ENCODE data around the gene FOXD4L6.
"Not testable (repeated sequence)": the region's sequence is repeated elsewhere in the genome, so short reads cannot be mapped to it uniquely, and the experiment has no call there.

FOXD4L6 gene

DNA sequence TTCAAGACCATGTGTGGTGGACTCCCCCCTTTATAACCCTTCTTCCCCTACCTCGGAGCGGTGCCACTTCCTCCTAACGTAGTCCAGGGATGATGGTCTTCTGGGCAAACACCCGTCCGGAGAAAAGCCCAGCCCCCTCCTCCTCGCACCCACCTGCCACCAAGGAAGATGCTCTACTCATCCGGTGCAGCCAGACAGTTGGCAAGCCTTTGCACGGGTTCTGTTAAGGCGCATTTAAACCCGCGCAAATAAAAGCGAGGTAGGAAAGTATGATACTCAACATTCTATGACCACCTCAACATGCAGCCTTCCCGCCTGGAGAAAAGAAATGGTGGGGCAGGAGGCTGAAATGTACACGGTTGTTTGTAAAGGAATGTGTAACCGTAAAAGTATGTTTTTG, at the start of gene FOXD4L6:
TSS of gene FOXD4L6 (minus strand) at position 101 of the 400 bp plus-strand sequence. CDS start 298 bp downstream, outside the sequence.
- DNase-seq = not testable (repeated sequence)

DNA sequence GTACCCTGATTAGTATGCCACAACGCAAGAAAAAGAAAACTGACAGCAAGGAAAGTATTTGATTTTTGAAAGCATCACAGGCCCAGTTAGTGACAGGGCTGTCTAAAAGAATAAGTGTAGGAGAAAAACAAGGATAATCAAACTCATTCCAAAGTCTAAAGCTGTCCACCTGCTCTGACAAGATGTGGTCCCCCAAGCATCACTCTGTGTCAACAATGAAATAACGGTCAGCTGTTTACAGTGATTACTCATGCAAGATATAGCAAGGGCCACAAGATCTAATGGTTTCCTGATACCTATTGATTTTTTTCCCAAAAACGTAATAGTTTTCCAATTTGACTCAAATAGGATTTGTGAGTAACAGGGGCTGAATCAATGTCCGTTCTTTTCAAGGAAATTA, 46.5 kb upstream of the FOXD4L6 start:
- not testable (repeated sequence) for DNase-seq

DNA sequence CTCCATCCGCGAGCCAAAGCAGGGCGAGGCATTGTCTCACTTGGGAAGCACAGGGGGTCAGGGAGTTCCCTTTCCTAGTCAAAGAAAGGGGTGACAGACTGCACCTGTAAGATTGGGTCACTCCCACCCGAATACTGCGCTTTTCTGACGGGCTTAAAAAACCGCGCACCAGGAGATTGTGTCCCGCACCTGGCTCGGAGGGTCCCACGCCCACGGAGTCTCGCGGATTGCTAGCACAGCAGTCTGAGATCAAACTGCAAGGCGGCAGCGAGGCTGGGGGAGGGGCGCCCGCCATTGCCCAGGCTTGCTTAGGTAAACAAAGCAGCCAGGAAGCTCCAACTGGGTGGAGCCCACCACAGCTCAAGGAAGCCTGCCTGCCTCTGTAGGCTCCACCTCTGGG, 21.6 kb upstream of the FOXD4L6 start:
- not testable (repeated sequence) for DNase-seq

DNA sequence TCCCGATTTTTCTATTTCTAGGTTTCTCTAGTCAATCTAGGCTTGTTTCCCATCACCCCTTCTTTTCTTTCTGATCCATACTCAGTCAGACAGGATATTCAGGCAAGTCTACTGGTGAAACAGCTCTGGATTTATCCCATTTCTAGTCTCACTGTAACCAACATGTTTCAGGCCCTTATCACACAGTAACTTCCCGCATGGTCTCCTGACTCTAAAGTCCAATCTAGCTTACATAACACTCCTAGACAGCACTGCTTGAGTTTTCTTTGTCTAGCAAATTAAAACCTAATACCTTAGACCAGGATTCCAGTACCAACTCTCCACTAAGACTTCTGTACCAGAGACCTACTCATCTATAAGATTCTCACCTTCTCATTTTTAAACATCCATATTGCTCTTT, 13.4 kb upstream of the FOXD4L6 start:
- DNase-seq = not testable (repeated sequence)

DNA sequence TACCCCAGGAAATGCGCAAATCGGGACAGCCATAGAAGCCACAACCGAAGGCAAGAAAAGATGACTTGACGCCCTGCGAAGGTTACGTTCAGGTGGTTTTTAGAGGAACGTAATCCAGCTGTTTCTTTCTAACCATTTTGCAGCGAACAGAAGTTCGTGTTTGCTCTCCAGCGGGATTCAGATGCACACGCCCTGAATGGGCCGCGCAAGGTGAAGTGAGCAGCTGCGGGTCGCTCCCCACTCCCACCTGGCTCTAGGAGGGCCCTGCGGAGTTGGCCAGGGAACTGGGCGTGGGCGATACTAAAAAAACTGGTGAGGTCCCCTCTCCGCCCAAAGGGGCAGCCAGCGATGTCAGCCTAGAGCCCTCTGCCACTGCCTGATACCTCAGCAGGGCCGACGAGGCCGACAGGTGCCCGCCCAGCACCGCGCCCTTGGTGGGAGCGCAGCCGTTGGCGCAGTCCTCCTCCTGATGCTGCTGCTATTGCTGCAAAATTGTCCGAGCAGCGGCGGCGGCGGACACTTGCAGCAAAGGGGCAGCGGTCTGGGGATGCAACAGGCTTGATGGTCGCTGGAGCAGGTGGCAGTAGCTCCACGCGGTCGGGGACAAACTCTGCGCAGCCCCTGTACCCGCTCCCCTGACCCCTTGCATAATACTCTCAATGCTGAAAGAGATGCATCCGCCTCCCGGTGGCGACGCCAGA, 1.6 kb downstream of the FOXD4L6 start:
- DNase-seq = not testable (repeated sequence)

DNA sequence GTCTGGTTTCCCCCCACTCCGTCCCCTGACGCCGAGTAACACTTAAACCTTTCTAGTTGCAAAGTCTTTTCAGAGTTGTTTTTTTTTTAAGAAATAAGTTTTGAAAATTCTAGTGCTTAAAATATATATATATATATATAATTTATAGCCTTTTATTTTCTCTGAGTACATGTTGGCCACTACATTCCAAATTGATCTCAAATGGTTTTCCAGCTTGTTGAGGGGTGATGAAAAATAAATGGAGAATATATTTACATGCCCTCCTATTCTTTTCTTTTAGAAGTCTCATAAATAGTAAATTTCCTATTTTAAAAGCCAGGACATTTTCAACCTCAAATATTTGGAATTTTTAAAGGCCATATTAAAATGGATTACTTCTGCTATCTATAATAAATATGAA, 2.5 kb downstream of the FOXD4L6 start:
- DNase-seq = not testable (repeated sequence)

DNA sequence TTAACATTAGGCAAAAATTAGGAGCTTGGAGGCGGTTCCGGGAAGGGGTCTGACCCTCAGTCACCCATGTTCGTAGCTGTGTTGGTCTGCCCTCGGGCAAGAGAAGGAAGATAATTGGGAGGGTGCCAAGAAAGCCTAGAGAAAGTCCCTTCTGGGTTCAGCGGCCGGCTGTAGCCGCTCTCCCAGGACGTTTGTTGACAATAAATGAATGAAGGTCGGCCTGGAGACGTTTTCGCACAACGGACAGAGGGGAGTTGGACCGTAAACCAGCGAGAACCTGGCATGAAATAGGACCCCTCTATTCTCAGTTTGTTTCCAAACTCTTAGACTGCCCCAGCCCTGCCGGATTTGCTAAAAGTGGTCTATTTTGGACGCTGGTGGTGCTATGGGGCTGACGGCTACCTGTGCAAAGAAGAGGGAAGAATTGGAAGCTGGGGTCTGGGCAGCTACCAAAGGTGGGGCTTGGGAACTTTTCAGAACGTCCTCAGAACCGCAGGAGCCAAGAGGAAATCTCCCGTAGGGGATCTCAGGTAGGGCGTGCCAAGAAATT, 3.3 kb downstream of the FOXD4L6 start:
- DNase-seq = not testable (repeated sequence)

DNA sequence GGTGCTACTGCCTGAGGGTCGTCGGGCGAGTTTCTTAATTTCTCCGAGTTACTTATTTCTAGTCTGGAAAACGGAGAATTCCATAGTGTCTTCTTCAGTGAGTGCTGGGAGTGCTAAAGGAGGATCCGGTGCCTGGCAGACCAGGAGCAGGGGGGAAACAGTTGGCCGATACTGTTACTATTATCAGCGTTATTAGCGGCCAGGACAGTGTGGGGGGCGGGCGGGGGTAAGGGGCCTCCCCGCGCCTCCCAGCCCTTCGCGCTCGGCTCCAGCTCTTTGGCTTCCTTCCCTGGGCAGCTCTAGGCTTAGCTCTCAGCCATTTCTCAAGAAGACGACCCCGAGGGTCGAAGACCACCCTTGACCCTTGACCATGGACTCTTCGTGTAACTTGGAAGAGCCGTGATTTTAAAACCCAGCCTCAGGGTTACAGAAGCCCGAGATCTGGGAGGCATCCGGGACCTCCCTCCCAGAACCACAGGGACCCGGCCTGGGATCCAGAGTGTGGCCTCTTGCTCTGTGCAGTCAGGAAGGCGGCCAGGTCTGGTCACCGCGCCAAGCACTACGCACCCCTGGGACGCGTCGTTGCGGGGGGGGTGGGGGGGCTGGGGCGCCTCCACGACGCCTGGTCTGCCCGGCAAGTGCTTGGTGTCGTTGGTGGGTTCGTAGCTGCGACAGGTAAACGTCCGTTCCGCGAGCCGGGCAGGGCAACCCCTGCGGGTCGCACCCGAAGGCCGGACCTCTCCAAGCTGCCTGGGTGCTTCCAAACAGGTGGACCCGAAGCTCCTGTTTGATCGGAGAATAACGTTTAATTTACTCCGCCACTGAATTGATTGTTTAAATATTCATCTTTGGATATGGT, 4.0 kb downstream of the FOXD4L6 start:
- DNase-seq = not testable (repeated sequence)

DNA sequence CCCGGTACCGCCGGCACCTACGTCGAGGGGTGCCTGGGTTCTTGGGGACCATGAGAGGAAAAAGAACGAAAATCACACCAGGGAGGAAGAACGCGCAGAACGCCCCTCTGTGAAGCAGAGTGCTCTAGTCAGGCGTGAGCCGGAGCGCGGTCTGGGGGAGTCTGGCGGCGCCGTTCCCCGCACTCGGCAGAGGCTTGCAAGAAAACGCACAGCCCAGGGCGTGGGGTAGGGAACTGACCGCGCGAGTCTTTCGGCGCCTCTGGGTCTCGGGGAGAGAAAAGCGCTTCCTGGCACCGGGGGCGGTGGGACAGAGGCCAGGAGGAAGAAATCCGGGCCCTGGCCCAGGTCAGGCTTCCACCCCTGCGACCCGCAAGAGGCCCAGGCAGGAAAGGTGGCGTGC, 4.7 kb downstream of the FOXD4L6 start:
- not testable (repeated sequence) for DNase-seq

DNA sequence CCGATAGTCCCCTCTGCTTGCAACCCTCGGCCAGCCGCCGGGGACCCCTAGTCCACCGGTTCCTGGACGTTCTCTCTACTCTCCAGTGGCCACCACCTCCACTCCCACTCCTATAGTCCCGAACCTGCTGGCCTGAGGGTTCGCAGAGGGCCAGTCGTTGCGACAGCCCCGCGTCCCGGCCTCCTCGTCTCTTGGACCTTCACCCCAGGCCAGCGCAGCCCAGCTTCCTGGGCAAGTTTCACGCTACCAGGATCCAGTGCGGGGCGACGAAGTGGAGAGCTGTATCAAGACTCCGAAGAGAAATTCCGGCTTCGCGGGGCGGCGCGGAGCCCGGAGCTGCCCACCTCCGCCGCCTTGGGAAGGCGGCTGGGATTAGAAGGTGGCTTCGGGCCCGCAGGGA, 5.1 kb downstream of the FOXD4L6 start:
- DNase-seq = not testable (repeated sequence)

DNA sequence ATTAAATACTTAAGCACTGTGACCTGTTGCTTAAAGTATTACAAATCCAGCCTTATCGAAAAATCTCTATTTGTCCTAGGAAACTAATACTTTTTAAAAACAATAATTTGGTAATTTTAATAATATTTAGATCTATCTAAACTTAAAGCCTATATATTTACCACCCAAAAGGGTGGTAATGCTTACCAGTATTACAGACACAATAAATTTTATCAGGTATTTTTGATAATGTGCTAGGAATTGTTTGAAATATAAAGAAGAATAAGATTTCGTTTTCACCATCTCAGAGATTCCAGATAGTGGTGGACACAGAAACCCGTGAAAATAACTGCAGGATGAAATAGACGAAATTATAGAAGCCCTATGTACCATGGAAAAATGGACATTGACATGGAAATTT, 7.8 kb downstream of the FOXD4L6 start:
- DNase-seq = not testable (repeated sequence)

DNA sequence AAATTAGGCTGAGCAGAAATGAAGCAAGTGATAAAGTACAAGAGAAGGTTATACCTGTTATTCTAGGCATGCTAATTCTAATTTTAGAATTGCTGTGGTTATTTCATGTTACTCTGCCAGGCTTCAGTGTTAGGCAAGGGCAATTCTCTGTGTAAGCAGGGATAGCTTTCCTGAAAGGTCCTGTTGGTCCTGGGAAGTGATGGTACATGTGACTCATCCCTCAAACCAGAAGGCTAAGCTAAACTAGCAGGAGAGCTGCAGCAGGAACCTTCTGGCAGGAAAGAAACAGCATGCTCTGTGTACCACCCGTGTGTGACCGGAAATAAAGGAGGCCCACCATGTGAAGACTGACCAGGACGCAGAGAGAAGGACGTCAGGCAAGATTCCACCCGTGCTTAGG, 8.8 kb downstream of the FOXD4L6 start:
- DNase-seq = not testable (repeated sequence)

DNA sequence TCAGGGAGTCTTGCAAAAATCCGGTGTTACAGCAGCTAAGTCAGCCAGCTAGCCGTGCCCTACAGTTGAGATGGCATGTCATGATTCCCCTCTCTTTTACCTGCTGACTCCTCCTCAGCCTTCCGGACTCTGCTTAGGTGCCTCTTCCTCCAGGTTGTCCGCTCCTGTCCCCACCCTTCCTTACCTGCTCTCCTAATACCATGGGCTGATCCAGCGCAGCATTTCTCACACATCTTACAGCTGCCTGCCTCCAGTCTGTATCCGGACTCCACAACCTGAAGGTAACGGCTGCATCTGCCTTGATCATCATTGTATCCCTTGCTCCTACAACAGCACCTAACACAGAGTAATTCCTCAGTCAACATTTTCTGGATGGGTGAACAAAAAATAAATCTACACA, 9.2 kb downstream of the FOXD4L6 start:
- DNase-seq = not testable (repeated sequence)

DNA sequence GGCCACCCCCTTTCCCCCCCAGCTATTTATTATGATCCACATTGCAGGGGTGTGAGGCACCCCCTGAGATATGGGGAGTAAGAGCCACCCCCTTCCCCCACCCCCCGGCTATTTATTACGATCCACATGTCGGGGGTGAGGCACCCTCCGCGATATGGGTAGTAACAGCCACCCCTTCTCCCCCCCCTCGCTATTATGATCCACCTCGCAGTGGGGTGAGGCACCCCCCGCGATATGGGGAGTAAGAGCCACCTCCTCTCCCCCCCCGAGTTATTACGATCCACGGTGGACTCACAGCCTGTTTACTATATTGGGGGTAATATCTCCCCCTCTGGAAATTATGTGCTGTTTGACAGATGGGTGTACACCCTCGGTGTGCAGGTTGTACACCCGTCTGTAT, 15.1 kb downstream of the FOXD4L6 start:
- DNase-seq = not testable (repeated sequence)

DNA sequence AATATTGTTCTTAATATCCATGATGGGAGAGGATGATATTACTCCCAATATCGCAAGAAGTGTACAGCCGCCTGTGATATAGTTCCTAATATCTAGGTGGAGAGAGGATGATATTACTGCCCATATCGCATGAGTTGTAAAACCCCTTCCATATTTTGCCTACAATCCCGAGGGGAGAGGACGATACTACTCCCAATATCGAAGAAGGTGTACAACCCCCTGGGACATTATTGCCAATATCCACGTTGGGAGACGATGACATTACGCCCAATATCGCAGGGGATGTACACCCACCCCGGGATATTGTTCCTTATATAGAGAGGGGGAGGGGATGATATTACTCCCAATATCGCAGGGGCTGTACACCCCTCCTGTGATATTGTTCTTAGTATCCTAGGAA, 17.1 kb downstream of the FOXD4L6 start:
- not testable (repeated sequence) for DNase-seq

DNA sequence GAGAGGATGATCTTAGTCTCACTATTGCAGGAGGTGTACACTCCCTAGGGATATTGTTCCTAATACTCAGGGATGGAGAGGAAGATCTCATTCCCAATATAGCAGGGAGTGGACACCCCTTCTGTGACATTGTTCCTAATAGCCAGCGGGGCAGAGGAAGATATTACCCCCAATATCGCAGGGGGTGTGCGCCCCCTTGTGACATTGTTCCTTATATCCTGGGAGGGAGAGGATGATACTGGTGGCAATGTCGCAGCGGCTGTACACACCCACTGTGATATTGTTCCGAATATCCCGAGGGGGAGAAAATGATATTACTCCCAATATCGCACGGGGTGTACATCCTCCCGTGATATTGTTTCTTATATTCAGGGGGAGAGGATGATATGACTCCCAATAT, 17.6 kb downstream of the FOXD4L6 start:
- DNase-seq = not testable (repeated sequence)

DNA sequence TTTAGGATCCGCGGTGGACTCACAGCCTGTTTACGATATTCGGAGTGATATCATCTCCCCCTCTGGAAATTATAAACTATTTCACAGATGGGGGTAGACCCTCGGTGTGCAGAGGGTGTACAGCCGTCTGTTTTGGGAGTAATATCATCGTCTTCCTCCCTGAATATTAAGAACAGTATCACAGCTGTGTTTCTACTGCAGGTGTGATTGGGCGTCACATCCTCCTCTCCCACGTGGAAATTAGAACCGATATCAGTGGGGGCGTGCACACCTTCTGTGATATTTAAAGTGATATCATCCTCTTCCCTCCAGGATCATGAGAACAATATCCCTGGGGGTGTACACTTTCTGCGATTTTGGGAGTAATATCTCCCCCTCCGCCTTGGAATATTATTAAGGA, 19.2 kb downstream of the FOXD4L6 start:
- not testable (repeated sequence) for DNase-seq

DNA sequence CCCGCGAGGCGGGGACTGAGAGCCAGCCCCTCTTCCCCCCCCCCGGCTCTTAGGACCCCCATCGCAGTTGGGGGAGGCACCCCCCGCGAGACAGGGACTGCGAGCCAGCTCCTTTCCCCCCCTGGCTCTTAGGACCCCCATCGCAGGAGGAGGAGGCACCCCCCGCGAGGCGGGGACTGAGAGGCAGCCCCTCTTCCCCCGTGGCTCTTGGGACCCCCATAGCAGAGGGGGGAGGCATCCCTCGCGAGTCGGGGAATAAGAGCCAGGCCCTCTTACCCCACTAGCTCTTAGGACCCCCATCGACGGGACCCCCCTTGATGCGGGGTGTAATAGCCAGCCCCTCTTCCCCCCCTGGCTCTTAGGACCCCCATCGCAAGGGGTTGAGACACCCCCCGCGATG, 19.7 kb downstream of the FOXD4L6 start:
- DNase-seq = not testable (repeated sequence)

DNA sequence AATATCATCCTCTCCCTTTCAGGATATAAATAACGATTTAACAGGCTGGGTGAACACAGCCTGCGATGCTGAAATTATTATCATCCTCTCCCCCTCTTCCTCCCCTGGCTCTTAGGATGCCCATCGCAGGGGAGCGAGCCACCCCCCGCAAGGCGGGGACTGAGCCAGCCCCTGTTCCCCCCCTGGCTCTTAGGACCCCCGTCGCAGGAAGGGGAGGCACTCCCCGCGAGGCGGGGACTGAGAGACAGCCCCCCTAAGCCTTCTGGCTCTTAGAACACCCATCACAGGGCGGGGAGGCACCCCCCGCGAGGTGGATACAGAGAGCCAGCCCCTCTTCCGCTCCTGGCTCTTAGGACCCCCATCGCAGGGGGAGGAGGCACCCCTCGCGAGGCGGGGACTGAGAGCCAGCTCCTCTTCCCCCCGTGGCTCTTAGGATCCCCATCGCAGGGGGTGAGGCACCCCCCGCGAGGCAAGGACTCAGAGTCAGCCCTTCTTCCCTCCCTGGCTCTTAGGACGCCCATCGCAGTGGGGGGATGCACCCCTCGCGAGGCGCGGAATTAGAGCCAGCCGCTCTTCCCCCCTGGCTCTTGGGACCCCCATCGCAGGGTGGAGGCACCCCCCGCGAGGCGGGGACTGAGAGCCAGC, 21.9 kb downstream of the FOXD4L6 start:
- not testable (repeated sequence) for DNase-seq

DNA sequence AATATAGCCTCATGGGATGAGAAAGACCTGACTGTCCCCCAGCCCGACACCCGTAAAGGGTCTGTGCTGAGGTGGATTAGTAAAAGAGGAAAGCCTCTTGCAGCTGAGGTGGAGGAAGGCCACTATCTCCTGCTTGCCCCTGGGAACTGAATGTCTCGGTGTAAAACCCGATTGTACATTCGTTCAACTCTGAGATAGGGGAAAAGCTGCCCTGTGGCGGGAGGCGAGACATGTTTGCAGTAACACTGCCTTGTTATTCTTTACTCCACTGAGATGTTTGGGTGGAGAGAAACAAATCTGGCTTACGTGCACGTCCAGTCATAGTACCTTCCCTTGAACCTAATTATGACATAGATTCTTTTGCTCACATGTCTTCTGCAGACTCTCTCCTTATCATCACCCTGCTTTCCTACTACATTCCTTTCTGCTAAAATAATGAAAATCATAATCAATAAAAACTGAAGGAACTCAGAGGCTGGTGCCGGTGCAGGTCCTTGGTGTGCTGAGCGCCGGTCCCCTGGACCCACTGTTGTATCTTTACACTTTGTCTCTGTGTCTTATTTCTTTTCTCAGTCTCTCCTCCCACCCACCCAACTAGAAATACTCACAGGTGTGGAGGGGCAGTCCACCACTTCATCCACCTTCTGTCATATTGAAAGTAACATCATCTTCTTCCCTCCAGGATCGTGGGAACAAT, 22.8 kb downstream of the FOXD4L6 start:
- not testable (repeated sequence) for DNase-seq

DNA sequence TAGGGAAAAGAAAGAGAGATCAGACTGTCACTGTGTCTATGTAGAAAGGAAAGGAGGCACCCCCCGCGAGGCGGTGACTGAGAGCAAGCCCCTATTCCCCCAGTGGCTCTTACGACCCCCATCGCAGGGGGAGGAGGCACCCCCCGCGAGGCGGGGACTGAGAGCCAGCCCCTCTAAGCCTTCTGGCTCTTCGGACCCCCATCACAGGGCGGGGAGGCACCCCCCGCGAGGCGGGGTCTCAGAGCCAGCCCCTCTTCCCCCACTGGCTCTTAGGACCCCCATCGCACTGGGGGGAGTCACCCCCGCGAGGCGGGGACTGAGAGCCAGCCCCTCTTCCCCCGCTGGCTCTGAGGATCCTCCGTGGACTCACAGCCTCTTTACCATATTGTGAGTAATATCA, 23.9 kb downstream of the FOXD4L6 start:
- not testable (repeated sequence) for DNase-seq

DNA sequence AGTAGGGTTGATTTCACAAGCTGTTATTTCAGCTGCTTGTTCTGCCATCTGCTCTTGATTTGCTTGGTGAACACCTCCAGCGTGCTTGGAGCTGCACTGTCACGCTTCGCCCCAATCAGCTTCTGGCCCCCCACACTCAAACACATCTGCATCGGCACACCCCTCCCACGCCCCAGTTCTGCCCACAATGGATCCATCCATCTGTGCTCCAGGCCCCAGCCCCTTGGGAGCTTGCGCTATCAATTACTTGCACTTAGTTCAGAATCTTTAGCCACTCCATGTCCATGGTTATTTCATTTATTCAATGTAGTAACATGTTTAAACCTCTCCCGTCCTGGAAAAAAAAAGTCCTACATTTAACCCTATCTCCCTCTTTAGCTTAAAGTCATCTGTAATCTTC, 28.0 kb downstream of the FOXD4L6 start:
- not testable (repeated sequence) for DNase-seq

Measured in DMS53 (cell line).